Neural cell (in vitro differentiated cells): ENCODE data around the gene ATF7.

Experiments used
- EP300 ChIP-seq: fragments of 450-650 bp; conservative IDR thresholded peaks from 2 replicates; pipeline ENCODE4 v1.6.1; 2014; ENCODE audit warnings: antibody characterized with exemption, mild to moderate bottlenecking, moderate library complexity; ENCODE audit not compliant: poor library complexity, severe bottlenecking
- EZH2 ChIP-seq: fragments of 200-600, 300-800 bp; shearing (Covaris generic), sonication (generic); IDR thresholded peaks from 2 replicates; pipeline ENCODE4 v1.6.1; 2014; ENCODE audit warnings: antibody characterized with exemption, low read length, borderline replicate concordance, mild to moderate bottlenecking; ENCODE audit not compliant: insufficient read depth, poor library complexity, severe bottlenecking
- MXI1 ChIP-seq: fragments of 450-650 bp; conservative IDR thresholded peaks from 2 replicates; pipeline ENCODE4 v1.6.1; 2014; ENCODE audit warnings: antibody characterized with exemption, mild to moderate bottlenecking; ENCODE audit not compliant: poor library complexity, severe bottlenecking
- POLR2AphosphoS5 ChIP-seq: IDR thresholded peaks from 2 replicates; pipeline ENCODE4 v1.6.1; 2012
- RAD21 ChIP-seq: fragments of 450-650 bp; conservative IDR thresholded peaks from 2 replicates; pipeline ENCODE4 v1.6.1; 2014; ENCODE audit warnings: antibody characterized with exemption, mild to moderate bottlenecking, moderate library complexity
- TAF1 ChIP-seq: IDR thresholded peaks from 2 replicates; pipeline ENCODE4 v1.6.1; 2012; ENCODE audit warnings: low read depth
- TF ChIP-seq, protein P1 (sequence below): fragments of 450-650 bp; IDR thresholded peaks from 2 replicates; pipeline ENCODE4 v1.5.1; 2014; ENCODE audit warnings: antibody characterized with exemption, mild to moderate bottlenecking, moderate library complexity; ENCODE audit not compliant: poor library complexity, severe bottlenecking
- TF ChIP-seq, protein P2 (sequence below): IDR thresholded peaks from 2 replicates; pipeline ENCODE4 v1.6.1; 2012; ENCODE audit warnings: borderline replicate concordance

DNA sequence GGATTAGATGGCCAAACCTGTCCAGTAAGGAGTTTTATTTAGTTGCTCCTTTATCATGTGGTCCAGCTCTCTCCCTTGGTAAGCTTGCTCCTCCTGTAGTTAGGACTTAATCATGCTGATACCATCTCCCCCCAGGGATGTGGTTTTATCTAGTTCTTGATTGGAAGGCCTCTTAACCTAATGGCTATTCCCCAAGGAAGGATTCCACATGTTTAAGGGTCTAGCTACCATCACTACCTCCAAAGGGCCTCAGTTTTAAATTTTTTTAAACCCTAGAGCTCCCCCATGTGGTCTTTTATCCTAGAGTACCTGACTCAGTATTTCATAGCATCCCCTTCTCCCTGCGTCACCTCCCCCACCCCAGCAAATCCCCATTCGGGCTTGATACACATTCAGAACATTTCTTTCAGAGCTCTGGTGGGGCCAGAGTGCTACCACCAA is 149.4 kb downstream of the ATF7 start:
- TF ChIP-seq, protein P1, sequence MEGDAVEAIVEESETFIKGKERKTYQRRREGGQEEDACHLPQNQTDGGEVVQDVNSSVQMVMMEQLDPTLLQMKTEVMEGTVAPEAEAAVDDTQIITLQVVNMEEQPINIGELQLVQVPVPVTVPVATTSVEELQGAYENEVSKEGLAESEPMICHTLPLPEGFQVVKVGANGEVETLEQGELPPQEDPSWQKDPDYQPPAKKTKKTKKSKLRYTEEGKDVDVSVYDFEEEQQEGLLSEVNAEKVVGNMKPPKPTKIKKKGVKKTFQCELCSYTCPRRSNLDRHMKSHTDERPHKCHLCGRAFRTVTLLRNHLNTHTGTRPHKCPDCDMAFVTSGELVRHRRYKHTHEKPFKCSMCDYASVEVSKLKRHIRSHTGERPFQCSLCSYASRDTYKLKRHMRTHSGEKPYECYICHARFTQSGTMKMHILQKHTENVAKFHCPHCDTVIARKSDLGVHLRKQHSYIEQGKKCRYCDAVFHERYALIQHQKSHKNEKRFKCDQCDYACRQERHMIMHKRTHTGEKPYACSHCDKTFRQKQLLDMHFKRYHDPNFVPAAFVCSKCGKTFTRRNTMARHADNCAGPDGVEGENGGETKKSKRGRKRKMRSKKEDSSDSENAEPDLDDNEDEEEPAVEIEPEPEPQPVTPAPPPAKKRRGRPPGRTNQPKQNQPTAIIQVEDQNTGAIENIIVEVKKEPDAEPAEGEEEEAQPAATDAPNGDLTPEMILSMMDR = peak; percentile 30
- TF ChIP-seq MXI1 = no peak
- no peak for TF ChIP-seq TAF1
- TF ChIP-seq EP300 = no peak
- no peak for TF ChIP-seq POLR2AphosphoS5
- no peak for TF ChIP-seq RAD21
- TF ChIP-seq EZH2 = no peak
- TF ChIP-seq, protein P2, sequence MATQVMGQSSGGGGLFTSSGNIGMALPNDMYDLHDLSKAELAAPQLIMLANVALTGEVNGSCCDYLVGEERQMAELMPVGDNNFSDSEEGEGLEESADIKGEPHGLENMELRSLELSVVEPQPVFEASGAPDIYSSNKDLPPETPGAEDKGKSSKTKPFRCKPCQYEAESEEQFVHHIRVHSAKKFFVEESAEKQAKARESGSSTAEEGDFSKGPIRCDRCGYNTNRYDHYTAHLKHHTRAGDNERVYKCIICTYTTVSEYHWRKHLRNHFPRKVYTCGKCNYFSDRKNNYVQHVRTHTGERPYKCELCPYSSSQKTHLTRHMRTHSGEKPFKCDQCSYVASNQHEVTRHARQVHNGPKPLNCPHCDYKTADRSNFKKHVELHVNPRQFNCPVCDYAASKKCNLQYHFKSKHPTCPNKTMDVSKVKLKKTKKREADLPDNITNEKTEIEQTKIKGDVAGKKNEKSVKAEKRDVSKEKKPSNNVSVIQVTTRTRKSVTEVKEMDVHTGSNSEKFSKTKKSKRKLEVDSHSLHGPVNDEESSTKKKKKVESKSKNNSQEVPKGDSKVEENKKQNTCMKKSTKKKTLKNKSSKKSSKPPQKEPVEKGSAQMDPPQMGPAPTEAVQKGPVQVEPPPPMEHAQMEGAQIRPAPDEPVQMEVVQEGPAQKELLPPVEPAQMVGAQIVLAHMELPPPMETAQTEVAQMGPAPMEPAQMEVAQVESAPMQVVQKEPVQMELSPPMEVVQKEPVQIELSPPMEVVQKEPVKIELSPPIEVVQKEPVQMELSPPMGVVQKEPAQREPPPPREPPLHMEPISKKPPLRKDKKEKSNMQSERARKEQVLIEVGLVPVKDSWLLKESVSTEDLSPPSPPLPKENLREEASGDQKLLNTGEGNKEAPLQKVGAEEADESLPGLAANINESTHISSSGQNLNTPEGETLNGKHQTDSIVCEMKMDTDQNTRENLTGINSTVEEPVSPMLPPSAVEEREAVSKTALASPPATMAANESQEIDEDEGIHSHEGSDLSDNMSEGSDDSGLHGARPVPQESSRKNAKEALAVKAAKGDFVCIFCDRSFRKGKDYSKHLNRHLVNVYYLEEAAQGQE = no peak
